Astrocyte (in vitro differentiated cells and primary cell): ENCODE measurements around the gene ST14. TPM values are rescaled to one million over a fixed set of nuclear protein-coding genes. Genes with fewer than 3 reads are reported as not detected.

ENCODE experiments used
- DNase-seq: peaks from one replicate; pipeline ENCODE4 v3.0.0-alpha.2; 2010; ENCODE audit warnings: low read depth
- FAIRE-seq: peaks from 2 replicates; lab custom pipeline; 2011; peaks lifted over from hg19 to GRCh38; lab: Jason Lieb, UNC
- H2AFZ ChIP-seq: 2 replicates; pipeline ENCODE4 v1.6.0; 2012; ENCODE audit warnings: low read depth, low read length, inconsistent platforms
- H3K27ac ChIP-seq: 2 replicates; pipeline ENCODE4 v1.5.1; 2011; ENCODE audit warnings: low read depth, low read length, inconsistent platforms
- H3K27me3 ChIP-seq: 2 replicates; pipeline ENCODE4 v1.6.0; 2011; ENCODE audit warnings: low read length, inconsistent platforms; ENCODE audit not compliant: insufficient read depth
- H3K36me3 ChIP-seq: 2 replicates; pipeline ENCODE4 v1.5.1; 2011; ENCODE audit warnings: low read length, inconsistent platforms; ENCODE audit not compliant: insufficient read depth
- H3K4me1 ChIP-seq: 2 replicates; pipeline ENCODE4 v1.5.1; 2011; ENCODE audit warnings: low read length, inconsistent platforms; ENCODE audit not compliant: insufficient read depth
- H3K4me2 ChIP-seq: 2 replicates; pipeline ENCODE4 v1.6.0; 2012; ENCODE audit warnings: low read length, inconsistent platforms
- H3K4me3 ChIP-seq: 2 replicates; pipeline ENCODE4 v1.5.1; 2011; ENCODE audit warnings: low read depth, mild to moderate bottlenecking, low read length, inconsistent platforms; ENCODE audit not compliant: insufficient read depth
- H3K79me2 ChIP-seq: 2 replicates; pipeline ENCODE4 v1.6.0; 2012; ENCODE audit warnings: mild to moderate bottlenecking, low read length, inconsistent platforms; ENCODE audit not compliant: insufficient read depth
- H3K9ac ChIP-seq: 2 replicates; pipeline ENCODE4 v1.6.0; 2012; ENCODE audit warnings: mild to moderate bottlenecking, low read length, inconsistent platforms
- H3K9me3 ChIP-seq: 2 replicates; pipeline ENCODE4 v1.5.1; 2012; ENCODE audit warnings: low read depth, mild to moderate bottlenecking, low read length, inconsistent platforms; ENCODE audit not compliant: insufficient read depth
- H4K20me1 ChIP-seq: 2 replicates; pipeline ENCODE4 v1.6.0; 2012; ENCODE audit warnings: low read length, inconsistent platforms; ENCODE audit not compliant: insufficient read depth
- H3K27ac Mint-ChIP-seq: one replicate; pipeline ENCODE4 v1.8.0; 2021; ENCODE audit warnings: mild to moderate bottlenecking, mixed read lengths; ENCODE audit not compliant: unreplicated experiment
- H3K27me3 Mint-ChIP-seq: one replicate; pipeline ENCODE4 v1.8.0; 2021; ENCODE audit warnings: low read depth, mixed read lengths; ENCODE audit not compliant: unreplicated experiment
- H3K36me3 Mint-ChIP-seq: one replicate; pipeline ENCODE4 v1.8.0; 2021; ENCODE audit warnings: low read depth, mixed read lengths; ENCODE audit not compliant: unreplicated experiment
- H3K4me1 Mint-ChIP-seq: one replicate; pipeline ENCODE4 v1.8.0; 2021; ENCODE audit warnings: low read depth, mixed read lengths; ENCODE audit not compliant: unreplicated experiment
- H3K4me3 Mint-ChIP-seq: one replicate; pipeline ENCODE4 v1.8.0; 2021; ENCODE audit warnings: mild to moderate bottlenecking, moderate library complexity, mixed read lengths; ENCODE audit not compliant: unreplicated experiment
- H3K9me3 Mint-ChIP-seq: one replicate; pipeline ENCODE4 v1.8.0; 2021; ENCODE audit warnings: mild to moderate bottlenecking, mixed read lengths; ENCODE audit not compliant: unreplicated experiment
- EZH2 ChIP-seq: IDR thresholded peaks from 2 replicates; pipeline ENCODE4 v1.6.1; 2012; ENCODE audit warnings: mild to moderate bottlenecking, low read length, inconsistent platforms; ENCODE audit not compliant: insufficient read depth
- total RNA-seq: library from RNA; stranded (reverse); gene quantifications from 2 replicates; pipeline ENCODE4 v1.2.1, GENCODE V29; 2021
- TF ChIP-seq, protein P1 (sequence below): IDR thresholded peaks from 2 replicates; pipeline ENCODE4 v1.5.1; 2011; ENCODE audit warnings: low read depth, mild to moderate bottlenecking, inconsistent platforms, low read length, moderate library complexity; ENCODE audit not compliant: insufficient read depth

ST14 gene
- total RNA-seq, 1 donor from 2014 or later: 4.2 TPM

DNA sequence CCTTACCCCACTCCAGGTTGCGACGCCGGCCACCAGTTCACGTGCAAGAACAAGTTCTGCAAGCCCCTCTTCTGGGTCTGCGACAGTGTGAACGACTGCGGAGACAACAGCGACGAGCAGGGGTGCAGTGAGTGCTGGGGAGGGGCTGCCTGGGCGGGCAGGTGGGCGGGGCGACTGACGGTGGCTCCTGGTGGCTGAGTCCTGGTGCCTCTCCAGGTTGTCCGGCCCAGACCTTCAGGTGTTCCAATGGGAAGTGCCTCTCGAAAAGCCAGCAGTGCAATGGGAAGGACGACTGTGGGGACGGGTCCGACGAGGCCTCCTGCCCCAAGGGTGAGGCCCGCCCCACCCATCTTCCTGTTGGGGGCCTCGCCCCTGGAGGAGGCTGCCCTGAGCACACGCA is 38.7 kb downstream of the ST14 start:
- no peak overlapping the region for H3K9ac ChIP-seq
- no peaks in the 10 kb centered on the region for H3K36me3 ChIP-seq
- no peak overlapping the region for H3K4me3 Mint-ChIP-seq
- H3K79me2 ChIP-seq: no peaks in the 10 kb centered on the region
- no peak overlapping the region for H2AFZ ChIP-seq
- peaks cover 4% of the 10 kb centered on the region for H3K9me3 ChIP-seq
- FAIRE-seq: no peak
- peaks cover 36% of the 10 kb centered on the region for H3K27me3 Mint-ChIP-seq
- no peak for TF ChIP-seq EZH2
- TF ChIP-seq, protein P1, sequence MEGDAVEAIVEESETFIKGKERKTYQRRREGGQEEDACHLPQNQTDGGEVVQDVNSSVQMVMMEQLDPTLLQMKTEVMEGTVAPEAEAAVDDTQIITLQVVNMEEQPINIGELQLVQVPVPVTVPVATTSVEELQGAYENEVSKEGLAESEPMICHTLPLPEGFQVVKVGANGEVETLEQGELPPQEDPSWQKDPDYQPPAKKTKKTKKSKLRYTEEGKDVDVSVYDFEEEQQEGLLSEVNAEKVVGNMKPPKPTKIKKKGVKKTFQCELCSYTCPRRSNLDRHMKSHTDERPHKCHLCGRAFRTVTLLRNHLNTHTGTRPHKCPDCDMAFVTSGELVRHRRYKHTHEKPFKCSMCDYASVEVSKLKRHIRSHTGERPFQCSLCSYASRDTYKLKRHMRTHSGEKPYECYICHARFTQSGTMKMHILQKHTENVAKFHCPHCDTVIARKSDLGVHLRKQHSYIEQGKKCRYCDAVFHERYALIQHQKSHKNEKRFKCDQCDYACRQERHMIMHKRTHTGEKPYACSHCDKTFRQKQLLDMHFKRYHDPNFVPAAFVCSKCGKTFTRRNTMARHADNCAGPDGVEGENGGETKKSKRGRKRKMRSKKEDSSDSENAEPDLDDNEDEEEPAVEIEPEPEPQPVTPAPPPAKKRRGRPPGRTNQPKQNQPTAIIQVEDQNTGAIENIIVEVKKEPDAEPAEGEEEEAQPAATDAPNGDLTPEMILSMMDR: no peak
- no peaks in the 10 kb centered on the region for H3K4me1 Mint-ChIP-seq
- no peak overlapping the region for H3K27ac Mint-ChIP-seq
- H3K4me1 ChIP-seq: no peaks in the 10 kb centered on the region
- no peak overlapping the region for H3K4me3 ChIP-seq
- peaks cover 7% of the 10 kb centered on the region for H3K36me3 Mint-ChIP-seq
- peaks cover 10% of the 10 kb centered on the region for H3K9me3 Mint-ChIP-seq
- DNase-seq: no peak
- no peaks in the 10 kb centered on the region for H4K20me1 ChIP-seq
- H3K27ac ChIP-seq: no peak overlapping the region
- peaks cover 7% of the 10 kb centered on the region for H3K27me3 ChIP-seq
- no peak overlapping the region for H3K4me2 ChIP-seq

DNA sequence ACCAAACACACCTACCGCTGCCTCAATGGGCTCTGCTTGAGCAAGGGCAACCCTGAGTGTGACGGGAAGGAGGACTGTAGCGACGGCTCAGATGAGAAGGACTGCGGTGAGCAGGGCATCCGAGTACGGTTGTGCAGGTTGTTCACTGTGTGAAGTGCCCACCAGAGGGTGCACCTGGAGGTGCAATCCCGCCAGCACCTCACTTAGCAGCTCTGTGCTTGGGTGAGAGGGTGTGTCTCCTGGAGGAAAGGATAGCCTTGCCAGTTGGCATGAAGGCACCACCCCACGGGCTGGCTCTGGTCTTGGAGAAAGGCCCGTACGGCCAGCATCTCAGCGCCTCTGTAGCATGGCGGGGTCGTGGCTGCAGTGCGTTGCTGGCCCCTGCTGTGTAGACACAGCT is 39.4 kb downstream of the ST14 start:
- DNase-seq (no peak), FAIRE-seq (no peak)
- peaks cover 7% of the 10 kb centered on the region for H3K27me3 ChIP-seq
- no peak overlapping the region for H2AFZ ChIP-seq
- peaks cover 4% of the 10 kb centered on the region for H3K9me3 ChIP-seq
- H3K4me3 ChIP-seq: no peak overlapping the region
- H3K27me3 Mint-ChIP-seq: peaks cover 40% of the 10 kb centered on the region
- H3K36me3 Mint-ChIP-seq: peaks cover 7% of the 10 kb centered on the region
- no peaks in the 10 kb centered on the region for H3K4me1 Mint-ChIP-seq
- H3K9me3 Mint-ChIP-seq: peaks cover 10% of the 10 kb centered on the region
- H4K20me1 ChIP-seq: no peaks in the 10 kb centered on the region
- H3K27ac ChIP-seq: no peak overlapping the region
- H3K4me3 Mint-ChIP-seq: no peak overlapping the region
- no peak overlapping the region for H3K9ac ChIP-seq
- no peaks in the 10 kb centered on the region for H3K4me1 ChIP-seq
- no peaks in the 10 kb centered on the region for H3K36me3 ChIP-seq
- TF ChIP-seq EZH2: no peak
- TF ChIP-seq, protein P1: no peak
- no peaks in the 10 kb centered on the region for H3K79me2 ChIP-seq
- no peak overlapping the region for H3K4me2 ChIP-seq
- H3K27ac Mint-ChIP-seq: no peak overlapping the region

DNA sequence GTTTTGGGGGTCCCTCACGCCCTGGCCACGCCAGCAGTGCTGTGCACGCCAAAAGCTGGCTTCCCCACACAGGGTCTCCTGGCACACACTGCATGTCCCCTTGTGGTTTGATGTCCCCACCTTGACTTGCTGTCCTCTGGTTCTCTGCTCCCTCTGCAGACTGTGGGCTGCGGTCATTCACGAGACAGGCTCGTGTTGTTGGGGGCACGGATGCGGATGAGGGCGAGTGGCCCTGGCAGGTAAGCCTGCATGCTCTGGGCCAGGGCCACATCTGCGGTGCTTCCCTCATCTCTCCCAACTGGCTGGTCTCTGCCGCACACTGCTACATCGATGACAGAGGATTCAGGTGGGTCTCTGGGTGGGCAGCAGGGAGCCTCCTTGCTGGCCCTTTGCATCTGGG is 40.2 kb downstream of the ST14 start:
- Histone ChIP-seq H3K27me3 (peaks cover 7% of the 10 kb centered on the region), H3K79me2 (no peaks in the 10 kb centered on the region), H3K4me3 (no peak overlapping the region), H2AFZ (no peak overlapping the region), H4K20me1 (no peaks in the 10 kb centered on the region), H3K36me3 (no peaks in the 10 kb centered on the region), H3K4me2 (no peak overlapping the region), H3K4me1 (no peaks in the 10 kb centered on the region), H3K9me3 (peaks cover 4% of the 10 kb centered on the region), H3K9ac (no peak overlapping the region), H3K27ac (no peak overlapping the region)
- Mint-ChIP-seq H3K4me3 (no peak overlapping the region), H3K4me1 (no peaks in the 10 kb centered on the region), H3K27ac (no peak overlapping the region), H3K27me3 (peaks cover 41% of the 10 kb centered on the region), H3K9me3 (peaks cover 10% of the 10 kb centered on the region), H3K36me3 (peaks cover 7% of the 10 kb centered on the region)
- TF ChIP-seq, protein P1: no peak
- no peak for TF ChIP-seq EZH2
- DNase-seq (no peak), FAIRE-seq (no peak)
